Measurements from ENCODE around the gene RBPJL. TPM values are rescaled to one million over a fixed set of nuclear protein-coding genes. Genes with fewer than 3 reads are reported as not detected.

Gene RBPJL
- total and polyA plus RNA-seq, 2 of the 13 experiments (the other 11 are each of a cell fraction or from before 2014, with no cell fraction given): not detected

DNA sequence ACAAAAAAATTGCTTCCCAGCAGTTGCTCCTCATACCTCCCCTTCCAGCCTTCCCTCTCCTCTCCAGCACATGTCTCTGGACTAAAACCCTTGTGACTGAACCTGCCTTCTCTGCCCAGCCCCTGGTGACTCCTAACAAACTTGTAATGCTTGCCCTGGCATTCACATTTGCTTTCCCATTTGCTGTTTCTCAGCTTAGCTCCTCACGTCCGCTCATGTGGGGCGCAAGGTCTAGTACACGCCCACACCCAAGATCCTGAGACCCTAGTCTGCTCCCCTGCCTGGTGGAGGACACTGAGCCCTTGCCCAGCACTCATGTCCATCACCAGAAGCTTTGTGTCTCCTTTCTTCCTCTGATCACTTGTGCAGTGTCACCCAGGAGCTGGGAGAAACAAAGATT, 18.3 kb upstream of the RBPJL start (continued):
- TF ChIP-seq FOSL1 (CRISPR knock-in tag; IDR thresholded peaks at IDR 0.05; ENCODE audit: borderline replicate concordance): no peak
- no peak for TF ChIP-seq POLR2AphosphoS2 (IDR thresholded peaks at IDR 0.05; ENCODE audit: low read depth, low read length)
- no peak for TF ChIP-seq ZNF3 (CRISPR knock-in tag; IDR thresholded peaks at IDR 0.05)
- TF ChIP-seq ISX (CRISPR knock-in tag; conservative IDR thresholded peaks at IDR 0.05): no peak
- no peak for TF ChIP-seq POLR2AphosphoS5 (IDR thresholded peaks at IDR 0.05; ENCODE audit: low read depth, low read length)

- no peak overlapping the region for H3K4me2 ChIP-seq (ENCODE audit: low read depth, low read length)
- H3K27ac ChIP-seq (ENCODE audit: extremely low read length, insufficient read depth, low read length): no peak overlapping the region
- BruUV-seq (replicated peaks): no TSS peak
- in situ Hi-C loops (cut with HindIII; ENCODE audit: extremely low pct_ligation_motif_present, low pct_unique_long_range_greater_than_20kb) (no loop called here), intact Hi-C loops (cut with micrococcal nuclease; ENCODE audit: unreplicated experiment) (no loop called here)
- no peak for TF ChIP-seq HNF4A (CRISPR knock-in tag; IDR thresholded peaks at IDR 0.05)
- TF ChIP-seq, protein P1, sequence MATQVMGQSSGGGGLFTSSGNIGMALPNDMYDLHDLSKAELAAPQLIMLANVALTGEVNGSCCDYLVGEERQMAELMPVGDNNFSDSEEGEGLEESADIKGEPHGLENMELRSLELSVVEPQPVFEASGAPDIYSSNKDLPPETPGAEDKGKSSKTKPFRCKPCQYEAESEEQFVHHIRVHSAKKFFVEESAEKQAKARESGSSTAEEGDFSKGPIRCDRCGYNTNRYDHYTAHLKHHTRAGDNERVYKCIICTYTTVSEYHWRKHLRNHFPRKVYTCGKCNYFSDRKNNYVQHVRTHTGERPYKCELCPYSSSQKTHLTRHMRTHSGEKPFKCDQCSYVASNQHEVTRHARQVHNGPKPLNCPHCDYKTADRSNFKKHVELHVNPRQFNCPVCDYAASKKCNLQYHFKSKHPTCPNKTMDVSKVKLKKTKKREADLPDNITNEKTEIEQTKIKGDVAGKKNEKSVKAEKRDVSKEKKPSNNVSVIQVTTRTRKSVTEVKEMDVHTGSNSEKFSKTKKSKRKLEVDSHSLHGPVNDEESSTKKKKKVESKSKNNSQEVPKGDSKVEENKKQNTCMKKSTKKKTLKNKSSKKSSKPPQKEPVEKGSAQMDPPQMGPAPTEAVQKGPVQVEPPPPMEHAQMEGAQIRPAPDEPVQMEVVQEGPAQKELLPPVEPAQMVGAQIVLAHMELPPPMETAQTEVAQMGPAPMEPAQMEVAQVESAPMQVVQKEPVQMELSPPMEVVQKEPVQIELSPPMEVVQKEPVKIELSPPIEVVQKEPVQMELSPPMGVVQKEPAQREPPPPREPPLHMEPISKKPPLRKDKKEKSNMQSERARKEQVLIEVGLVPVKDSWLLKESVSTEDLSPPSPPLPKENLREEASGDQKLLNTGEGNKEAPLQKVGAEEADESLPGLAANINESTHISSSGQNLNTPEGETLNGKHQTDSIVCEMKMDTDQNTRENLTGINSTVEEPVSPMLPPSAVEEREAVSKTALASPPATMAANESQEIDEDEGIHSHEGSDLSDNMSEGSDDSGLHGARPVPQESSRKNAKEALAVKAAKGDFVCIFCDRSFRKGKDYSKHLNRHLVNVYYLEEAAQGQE (IDR thresholded peaks at IDR 0.05; ENCODE audit: borderline replicate concordance in 1 of 2, low read depth in 1 of 2, low read length in 2 of 2): no peak
- TF ChIP-seq POLR2G (IDR thresholded peaks at IDR 0.05; ENCODE audit: low read depth, low read length): no peak
- TF ChIP-seq, protein P2, sequence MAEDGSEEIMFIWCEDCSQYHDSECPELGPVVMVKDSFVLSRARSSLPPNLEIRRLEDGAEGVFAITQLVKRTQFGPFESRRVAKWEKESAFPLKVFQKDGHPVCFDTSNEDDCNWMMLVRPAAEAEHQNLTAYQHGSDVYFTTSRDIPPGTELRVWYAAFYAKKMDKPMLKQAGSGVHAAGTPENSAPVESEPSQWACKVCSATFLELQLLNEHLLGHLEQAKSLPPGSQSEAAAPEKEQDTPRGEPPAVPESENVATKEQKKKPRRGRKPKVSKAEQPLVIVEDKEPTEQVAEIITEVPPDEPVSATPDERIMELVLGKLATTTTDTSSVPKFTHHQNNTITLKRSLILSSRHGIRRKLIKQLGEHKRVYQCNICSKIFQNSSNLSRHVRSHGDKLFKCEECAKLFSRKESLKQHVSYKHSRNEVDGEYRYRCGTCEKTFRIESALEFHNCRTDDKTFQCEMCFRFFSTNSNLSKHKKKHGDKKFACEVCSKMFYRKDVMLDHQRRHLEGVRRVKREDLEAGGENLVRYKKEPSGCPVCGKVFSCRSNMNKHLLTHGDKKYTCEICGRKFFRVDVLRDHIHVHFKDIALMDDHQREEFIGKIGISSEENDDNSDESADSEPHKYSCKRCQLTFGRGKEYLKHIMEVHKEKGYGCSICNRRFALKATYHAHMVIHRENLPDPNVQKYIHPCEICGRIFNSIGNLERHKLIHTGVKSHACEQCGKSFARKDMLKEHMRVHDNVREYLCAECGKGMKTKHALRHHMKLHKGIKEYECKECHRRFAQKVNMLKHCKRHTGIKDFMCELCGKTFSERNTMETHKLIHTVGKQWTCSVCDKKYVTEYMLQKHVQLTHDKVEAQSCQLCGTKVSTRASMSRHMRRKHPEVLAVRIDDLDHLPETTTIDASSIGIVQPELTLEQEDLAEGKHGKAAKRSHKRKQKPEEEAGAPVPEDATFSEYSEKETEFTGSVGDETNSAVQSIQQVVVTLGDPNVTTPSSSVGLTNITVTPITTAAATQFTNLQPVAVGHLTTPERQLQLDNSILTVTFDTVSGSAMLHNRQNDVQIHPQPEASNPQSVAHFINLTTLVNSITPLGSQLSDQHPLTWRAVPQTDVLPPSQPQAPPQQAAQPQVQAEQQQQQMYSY (CRISPR knock-in tag; IDR thresholded peaks at IDR 0.05): no peak
- no peak for TF ChIP-seq NFKB2 (CRISPR knock-in tag; IDR thresholded peaks at IDR 0.05; ENCODE audit: borderline replicate concordance)
- no peak for TF ChIP-seq TGIF2 (CRISPR knock-in tag; IDR thresholded peaks at IDR 0.05)
- no peak for FAIRE-seq
- no peak overlapping the region for H2AFZ ChIP-seq (ENCODE audit: low read length)
- WGBS (ENCODE audit: low lambda C conversion rate): 28% methylated on average over 5 of the region's 5 CpGs
- no peak for ATAC-seq
- no peak for DNase-seq (ENCODE audit: low spot score)
- CTCF ChIA-PET (ENCODE audit: low intra/inter-chr PET ratio, low total read pairs): no interaction called here
- H3K36me3 ChIP-seq (replicated peaks in 1 of 2; ENCODE audit: control insufficient read depth in 1 of 2, insufficient read depth in 2 of 2, low read length in 2 of 2): no peaks in the 10 kb centered on the region
- no peaks in the 10 kb centered on the region for H3K79me2 ChIP-seq (ENCODE audit: insufficient read depth, low read length)
- POLR2A ChIA-PET: no interaction called here
- no peak overlapping the region for H3K9ac ChIP-seq (ENCODE audit: insufficient read depth, low read depth, low read length)
- H3K27me3 ChIP-seq (ENCODE audit: control insufficient read depth in 1 of 2, insufficient read depth in 2 of 2, low read length in 2 of 2): peaks cover 4 to 56% of the 10 kb centered on the region in 2 experiments; a peak in 4 of 5 replicates
- no peak overlapping the region for H3K4me3 ChIP-seq (replicated peaks in 1 of 3; ENCODE audit: insufficient read depth in 1 of 3, low read depth in 2 of 3, low read length in 3 of 3)
- peaks cover 13% of the 10 kb centered on the region; the same call in 1 of the 2 replicates for H3K4me1 ChIP-seq (ENCODE audit: insufficient read depth, low read length)
- no peaks in the 10 kb centered on the region for H3K9me3 ChIP-seq (ENCODE audit: low read length)
- no peaks in the 10 kb centered on the region for H4K20me1 ChIP-seq (ENCODE audit: insufficient read depth, low read length)
Measured at GRCh38 chr20:45288860-45289259, 17.8 kb upstream of the RBPJL start.

Data from HepG2 (cell line).